Astrocyte (in vitro differentiated cells and primary cell): ENCODE results near the gene OLFM3. TPM values are rescaled to one million over a fixed set of nuclear protein-coding genes. Genes with fewer than 3 reads are reported as not detected.

Experiments used
- DNase-seq: peaks from one replicate; pipeline ENCODE4 v3.0.0-alpha.2; 2010; ENCODE audit warnings: low read depth
- FAIRE-seq: peaks from 2 replicates; lab custom pipeline; 2011; peaks lifted over from hg19 to GRCh38; lab: Jason Lieb, UNC
- H2AFZ ChIP-seq: 2 replicates; pipeline ENCODE4 v1.6.0; 2012; ENCODE audit warnings: low read depth, low read length, inconsistent platforms
- H3K27ac ChIP-seq: 2 replicates; pipeline ENCODE4 v1.5.1; 2011; ENCODE audit warnings: low read depth, low read length, inconsistent platforms
- H3K27me3 ChIP-seq: 2 replicates; pipeline ENCODE4 v1.6.0; 2011; ENCODE audit warnings: low read length, inconsistent platforms; ENCODE audit not compliant: insufficient read depth
- H3K36me3 ChIP-seq: 2 replicates; pipeline ENCODE4 v1.5.1; 2011; ENCODE audit warnings: low read length, inconsistent platforms; ENCODE audit not compliant: insufficient read depth
- H3K4me1 ChIP-seq: 2 replicates; pipeline ENCODE4 v1.5.1; 2011; ENCODE audit warnings: low read length, inconsistent platforms; ENCODE audit not compliant: insufficient read depth
- H3K4me2 ChIP-seq: 2 replicates; pipeline ENCODE4 v1.6.0; 2012; ENCODE audit warnings: low read length, inconsistent platforms
- H3K4me3 ChIP-seq: 2 replicates; pipeline ENCODE4 v1.5.1; 2011; ENCODE audit warnings: low read depth, mild to moderate bottlenecking, low read length, inconsistent platforms; ENCODE audit not compliant: insufficient read depth
- H3K79me2 ChIP-seq: 2 replicates; pipeline ENCODE4 v1.6.0; 2012; ENCODE audit warnings: mild to moderate bottlenecking, low read length, inconsistent platforms; ENCODE audit not compliant: insufficient read depth
- H3K9ac ChIP-seq: 2 replicates; pipeline ENCODE4 v1.6.0; 2012; ENCODE audit warnings: mild to moderate bottlenecking, low read length, inconsistent platforms
- H3K9me3 ChIP-seq: 2 replicates; pipeline ENCODE4 v1.5.1; 2012; ENCODE audit warnings: low read depth, mild to moderate bottlenecking, low read length, inconsistent platforms; ENCODE audit not compliant: insufficient read depth
- H4K20me1 ChIP-seq: 2 replicates; pipeline ENCODE4 v1.6.0; 2012; ENCODE audit warnings: low read length, inconsistent platforms; ENCODE audit not compliant: insufficient read depth
- H3K27ac Mint-ChIP-seq: one replicate; pipeline ENCODE4 v1.8.0; 2021; ENCODE audit warnings: mild to moderate bottlenecking, mixed read lengths; ENCODE audit not compliant: unreplicated experiment
- H3K27me3 Mint-ChIP-seq: one replicate; pipeline ENCODE4 v1.8.0; 2021; ENCODE audit warnings: low read depth, mixed read lengths; ENCODE audit not compliant: unreplicated experiment
- H3K36me3 Mint-ChIP-seq: one replicate; pipeline ENCODE4 v1.8.0; 2021; ENCODE audit warnings: low read depth, mixed read lengths; ENCODE audit not compliant: unreplicated experiment
- H3K4me1 Mint-ChIP-seq: one replicate; pipeline ENCODE4 v1.8.0; 2021; ENCODE audit warnings: low read depth, mixed read lengths; ENCODE audit not compliant: unreplicated experiment
- H3K4me3 Mint-ChIP-seq: one replicate; pipeline ENCODE4 v1.8.0; 2021; ENCODE audit warnings: mild to moderate bottlenecking, moderate library complexity, mixed read lengths; ENCODE audit not compliant: unreplicated experiment
- H3K9me3 Mint-ChIP-seq: one replicate; pipeline ENCODE4 v1.8.0; 2021; ENCODE audit warnings: mild to moderate bottlenecking, mixed read lengths; ENCODE audit not compliant: unreplicated experiment
- EZH2 ChIP-seq: IDR thresholded peaks from 2 replicates; pipeline ENCODE4 v1.6.1; 2012; ENCODE audit warnings: mild to moderate bottlenecking, low read length, inconsistent platforms; ENCODE audit not compliant: insufficient read depth
- total RNA-seq: library from RNA; stranded (reverse); gene quantifications from 2 replicates; pipeline ENCODE4 v1.2.1, GENCODE V29; 2021
- TF ChIP-seq, protein P1 (sequence below): IDR thresholded peaks from 2 replicates; pipeline ENCODE4 v1.5.1; 2011; ENCODE audit warnings: low read depth, mild to moderate bottlenecking, inconsistent platforms, low read length, moderate library complexity; ENCODE audit not compliant: insufficient read depth

OLFM3 gene
- total RNA-seq, 1 donor from 2014 or later, result 0.11 TPM

DNA sequence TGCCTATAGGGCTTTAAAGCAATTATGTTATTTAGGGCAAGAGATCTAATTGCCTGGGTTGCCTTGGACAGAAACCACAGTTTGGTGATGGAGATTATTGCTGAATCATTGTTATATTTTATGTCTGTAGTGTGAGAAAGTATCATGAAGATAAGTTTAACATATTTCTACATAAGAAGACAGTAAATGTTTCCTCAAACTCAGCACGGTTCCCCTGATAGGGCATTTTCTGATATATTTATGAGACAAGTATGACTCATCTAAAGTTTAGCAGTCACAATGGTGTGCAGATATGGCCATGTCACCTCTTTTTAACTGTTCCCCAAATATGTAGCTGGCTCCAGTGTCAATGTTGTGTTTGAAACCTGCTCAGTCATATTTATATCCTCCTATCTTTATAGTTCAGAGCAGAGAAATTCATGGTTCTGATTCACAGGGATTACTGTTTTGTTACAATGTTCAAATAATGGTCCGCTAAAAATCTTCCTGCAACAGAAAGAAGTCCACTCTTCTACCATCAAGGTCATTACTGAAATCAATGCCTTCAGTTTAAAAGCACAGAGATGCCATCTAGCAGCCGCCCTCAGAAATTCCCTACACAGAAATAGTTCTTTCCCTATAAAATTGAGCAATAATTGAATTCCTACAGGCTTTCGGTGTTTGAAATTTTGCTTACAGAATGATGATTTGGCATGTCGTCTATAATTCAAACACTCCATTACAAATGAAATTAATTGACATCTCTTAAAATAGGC lies 3.7 kb downstream of the OLFM3 start:
- no peaks in the 10 kb centered on the region for H3K79me2 ChIP-seq
- H3K27me3 ChIP-seq, result peaks cover 4% of the 10 kb centered on the region
- no peak overlapping the region for H3K4me2 ChIP-seq
- FAIRE-seq (no peak), DNase-seq (no peak)
- no peak overlapping the region for H3K9ac ChIP-seq
- no peaks in the 10 kb centered on the region for H4K20me1 ChIP-seq
- no peak overlapping the region for H2AFZ ChIP-seq
- Mint-ChIP-seq H3K4me1 (peaks cover 5% of the 10 kb centered on the region), H3K36me3 (no peaks in the 10 kb centered on the region), H3K9me3 (no peaks in the 10 kb centered on the region), H3K27ac (no peak overlapping the region), H3K4me3 (no peak overlapping the region), H3K27me3 (peaks cover 8% of the 10 kb centered on the region)
- H3K4me1 ChIP-seq, result no peaks in the 10 kb centered on the region
- no peaks in the 10 kb centered on the region for H3K36me3 ChIP-seq
- no peaks in the 10 kb centered on the region for H3K9me3 ChIP-seq
- TF ChIP-seq, protein P1, sequence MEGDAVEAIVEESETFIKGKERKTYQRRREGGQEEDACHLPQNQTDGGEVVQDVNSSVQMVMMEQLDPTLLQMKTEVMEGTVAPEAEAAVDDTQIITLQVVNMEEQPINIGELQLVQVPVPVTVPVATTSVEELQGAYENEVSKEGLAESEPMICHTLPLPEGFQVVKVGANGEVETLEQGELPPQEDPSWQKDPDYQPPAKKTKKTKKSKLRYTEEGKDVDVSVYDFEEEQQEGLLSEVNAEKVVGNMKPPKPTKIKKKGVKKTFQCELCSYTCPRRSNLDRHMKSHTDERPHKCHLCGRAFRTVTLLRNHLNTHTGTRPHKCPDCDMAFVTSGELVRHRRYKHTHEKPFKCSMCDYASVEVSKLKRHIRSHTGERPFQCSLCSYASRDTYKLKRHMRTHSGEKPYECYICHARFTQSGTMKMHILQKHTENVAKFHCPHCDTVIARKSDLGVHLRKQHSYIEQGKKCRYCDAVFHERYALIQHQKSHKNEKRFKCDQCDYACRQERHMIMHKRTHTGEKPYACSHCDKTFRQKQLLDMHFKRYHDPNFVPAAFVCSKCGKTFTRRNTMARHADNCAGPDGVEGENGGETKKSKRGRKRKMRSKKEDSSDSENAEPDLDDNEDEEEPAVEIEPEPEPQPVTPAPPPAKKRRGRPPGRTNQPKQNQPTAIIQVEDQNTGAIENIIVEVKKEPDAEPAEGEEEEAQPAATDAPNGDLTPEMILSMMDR, result no peak
- no peak for TF ChIP-seq EZH2
- no peak overlapping the region for H3K27ac ChIP-seq
- no peak overlapping the region for H3K4me3 ChIP-seq

DNA sequence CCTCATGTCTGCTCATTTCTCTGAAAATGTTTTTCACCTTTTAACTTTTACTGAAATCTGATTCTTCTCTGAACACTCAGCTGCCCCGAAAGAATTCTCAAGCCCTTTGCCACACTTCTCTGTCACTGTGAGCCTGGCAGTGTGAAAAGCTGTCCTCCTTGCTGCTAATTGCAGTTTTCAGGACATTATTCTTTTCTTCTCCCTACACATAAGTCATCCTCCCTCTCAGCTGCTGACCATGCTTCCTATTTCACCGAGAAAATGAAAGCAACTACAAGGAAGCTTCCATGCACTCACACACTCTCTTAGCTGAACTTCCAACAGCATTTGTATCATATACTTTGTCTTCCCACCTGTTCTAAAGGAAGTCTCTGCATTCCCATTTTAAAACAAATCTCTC lies 15.8 kb downstream of the OLFM3 start:
- H3K79me2 ChIP-seq, result no peaks in the 10 kb centered on the region
- Mint-ChIP-seq H3K9me3 (no peaks in the 10 kb centered on the region), H3K27me3 (no peaks in the 10 kb centered on the region), H3K36me3 (no peaks in the 10 kb centered on the region), H3K27ac (no peak overlapping the region), H3K4me3 (no peak overlapping the region), H3K4me1 (no peaks in the 10 kb centered on the region)
- H2AFZ ChIP-seq, result no peak overlapping the region
- no peaks in the 10 kb centered on the region for H3K36me3 ChIP-seq
- H4K20me1 ChIP-seq, result no peaks in the 10 kb centered on the region
- FAIRE-seq, result no peak
- no peak overlapping the region for H3K4me3 ChIP-seq
- no peaks in the 10 kb centered on the region for H3K27me3 ChIP-seq
- no peaks in the 10 kb centered on the region for H3K4me1 ChIP-seq
- H3K9ac ChIP-seq, result no peak overlapping the region
- no peak overlapping the region for H3K27ac ChIP-seq
- no peak for DNase-seq
- no peak overlapping the region for H3K4me2 ChIP-seq
- TF ChIP-seq, protein P1, result no peak
- no peak for TF ChIP-seq EZH2
- no peaks in the 10 kb centered on the region for H3K9me3 ChIP-seq

GRCh38 chr1:101977266-101977665 lies 19.5 kb downstream of the OLFM3 start:
- Histone ChIP-seq H3K4me1 (no peaks in the 10 kb centered on the region), H3K36me3 (no peaks in the 10 kb centered on the region), H3K27ac (no peak overlapping the region), H3K4me3 (no peak overlapping the region), H3K79me2 (no peaks in the 10 kb centered on the region), H4K20me1 (no peaks in the 10 kb centered on the region), H3K9me3 (no peaks in the 10 kb centered on the region), H3K9ac (no peak overlapping the region), H3K27me3 (no peaks in the 10 kb centered on the region), H2AFZ (no peak overlapping the region), H3K4me2 (no peak overlapping the region)
- Mint-ChIP-seq H3K27me3 (no peaks in the 10 kb centered on the region), H3K4me1 (no peaks in the 10 kb centered on the region), H3K36me3 (no peaks in the 10 kb centered on the region), H3K9me3 (no peaks in the 10 kb centered on the region), H3K4me3 (no peak overlapping the region), H3K27ac (no peak overlapping the region)
- DNase-seq, result no peak
- FAIRE-seq, result no peak
- TF ChIP-seq EZH2, result no peak
- TF ChIP-seq, protein P1, result no peak
